Thymus (tissue), 11 donors: Measurements from ENCODE around the gene C2orf76. TPM values are rescaled to one million over a fixed set of nuclear protein-coding genes. Genes with fewer than 3 reads are reported as not detected.

Source experiments
- DNase-seq, 9 donors: peaks; one replicate each; pipeline ENCODE4 v3.0.0-alpha.2; 2013; ENCODE audit warnings: low spot score in 9 of 9, low read depth in 6 of 9, missing footprints in 1 of 9
- H3K27ac ChIP-seq, 2 donors: one replicate each; pipeline ENCODE4 v1.5.1; 2013; ENCODE audit warnings: control low read depth in 1 of 2, low read depth in 1 of 2, low read length in 1 of 2, mild to moderate bottlenecking in 1 of 2, moderate library complexity in 1 of 2
- H3K27me3 ChIP-seq, 2 donors: one replicate each; pipeline ENCODE4 v1.5.1; 2013; ENCODE audit warnings: low read length in 1 of 2; ENCODE audit not compliant: control insufficient read depth in 2 of 2, insufficient read depth in 1 of 2
- H3K36me3 ChIP-seq, 2 donors: one replicate each; pipeline ENCODE4 v1.5.1; 2013; ENCODE audit warnings: low read length in 1 of 2, mild to moderate bottlenecking in 1 of 2, moderate library complexity in 1 of 2; ENCODE audit not compliant: control insufficient read depth in 2 of 2, insufficient read depth in 2 of 2
- H3K4me1 ChIP-seq, 2 donors: one replicate each; pipeline ENCODE4 v1.5.1; 2013; ENCODE audit warnings: low read length in 2 of 2; ENCODE audit not compliant: control insufficient read depth in 2 of 2, insufficient read depth in 2 of 2
- H3K4me3 ChIP-seq, 2 donors: one replicate each; pipeline ENCODE4 v1.5.1; 2013; ENCODE audit warnings: low read length in 2 of 2, control low read depth in 1 of 2, mild to moderate bottlenecking in 1 of 2
- H3K9me3 ChIP-seq, 2 donors: one replicate each; pipeline ENCODE4 v1.5.1; 2013; ENCODE audit warnings: low read length in 1 of 2, mild to moderate bottlenecking in 1 of 2; ENCODE audit not compliant: control insufficient read depth in 2 of 2, insufficient read depth in 1 of 2
- WGBS: extraction: QIAGEN DNeasy Blood & Tissue Kit; methylation state at CpG from one replicate; pipeline ENCODE4 v1.1.7; 2013; 5-methylcytosine and 5-hydroxymethylcytosine counted together
- polyA plus RNA-seq: library from polyadenylated mRNA; stranded (reverse); fragments of 200-250 nt; gene quantifications from one replicate; pipeline ENCODE4 v1.2.3, GENCODE V29; 2013
- total RNA-seq: library from RNA; stranded (reverse); fragments of 120-200 nt; gene quantifications from one replicate; pipeline ENCODE4 v1.2.4, GENCODE V29; 2013
- donor health status: healthy.

C2orf76 gene
- total and polyA plus RNA-seq, 2 donors, result 14.7 to 25.6 TPM

DNA sequence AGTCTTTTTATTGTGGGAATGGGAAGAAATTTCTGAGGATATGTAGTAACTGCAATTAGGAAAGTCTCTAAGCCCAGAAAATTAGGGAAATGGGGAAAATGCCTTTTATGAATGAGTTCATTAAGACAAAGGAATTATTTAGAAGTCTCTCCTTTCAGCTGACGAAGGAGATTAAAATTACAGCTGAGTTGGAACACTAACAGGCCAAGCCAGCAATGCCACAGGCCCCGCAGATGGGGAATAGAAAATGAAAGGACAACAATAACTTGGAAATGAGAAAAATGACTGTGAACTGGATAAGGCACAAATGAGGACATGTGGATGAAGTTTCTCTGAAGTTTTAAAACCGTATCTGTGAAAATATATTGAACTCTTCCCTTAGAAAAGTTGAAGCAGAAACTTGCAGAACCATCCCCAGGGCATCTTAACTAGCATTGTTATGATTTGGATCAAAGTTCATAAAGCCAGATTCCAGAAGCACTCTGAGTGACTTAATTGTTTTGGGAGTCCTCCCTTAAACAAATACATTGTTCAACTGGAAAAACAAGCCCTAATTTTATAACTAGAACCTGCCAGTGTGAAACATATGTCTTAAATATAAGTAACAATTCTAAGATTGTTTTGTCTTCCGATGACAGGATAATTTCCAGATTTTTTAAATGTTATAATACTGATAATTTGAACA, 51.3 kb downstream of the C2orf76 start:
- Histone ChIP-seq H3K4me1 (no peaks in the 10 kb centered on the region), H3K27ac (no peak overlapping the region), H3K4me3 (no peak overlapping the region), H3K36me3 (no peaks in the 10 kb centered on the region), H3K9me3 (no peaks in the 10 kb centered on the region), H3K27me3 (no peaks in the 10 kb centered on the region)
- 97% methylated on average over 4 of the region's 4 CpGs for WGBS
- no peak for DNase-seq

- H3K27me3 ChIP-seq, result no peaks in the 10 kb centered on the region
- no peak overlapping the region for H3K27ac ChIP-seq
- H3K4me1 ChIP-seq, result no peaks in the 10 kb centered on the region
- WGBS, result 93% methylated on average over 9 of the region's 9 CpGs
- DNase-seq, result no peak
- no peaks in the 10 kb centered on the region for H3K9me3 ChIP-seq
- H3K36me3 ChIP-seq, result no peaks in the 10 kb centered on the region
- no peak overlapping the region for H3K4me3 ChIP-seq
Measured at GRCh38 chr2:119311831-119312230, 54.8 kb downstream of the C2orf76 start.

GRCh38 chr2:119311371-119311770, 55.3 kb downstream of the C2orf76 start:
- H3K9me3 ChIP-seq, result no peaks in the 10 kb centered on the region
- 98% methylated on average over 5 of the region's 5 CpGs for WGBS

DNA sequence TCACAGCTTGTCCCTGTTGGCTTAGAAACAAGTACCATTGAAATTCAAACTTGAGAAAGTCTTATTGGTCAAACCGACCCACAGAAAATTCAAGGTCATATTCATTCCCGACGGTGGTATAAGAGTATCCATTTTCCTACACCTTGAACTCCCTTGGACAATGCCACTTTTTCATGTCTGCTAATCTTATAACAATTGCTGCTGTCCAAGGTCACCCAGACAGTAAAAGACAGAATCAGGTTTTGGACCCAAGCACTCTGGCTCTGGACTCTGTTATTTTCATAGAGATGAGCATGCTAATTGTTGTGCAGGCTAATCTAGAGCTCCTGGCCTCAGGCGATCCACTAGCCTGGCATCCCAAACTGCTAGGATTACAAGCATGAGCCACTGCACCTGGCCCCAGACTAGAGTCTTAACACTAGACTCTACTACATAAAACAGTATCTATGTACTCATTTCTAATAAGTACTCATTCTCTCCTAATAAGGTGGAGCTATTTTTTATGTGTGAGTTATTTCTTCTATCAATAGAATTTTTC, 57.8 kb downstream of the C2orf76 start:
- 99% methylated on average over 4 of the region's 4 CpGs for WGBS
- DNase-seq, result no peak
- no peaks in the 10 kb centered on the region for H3K9me3 ChIP-seq
- no peak overlapping the region for H3K27ac ChIP-seq
- no peak overlapping the region for H3K4me3 ChIP-seq
- H3K27me3 ChIP-seq, result no peaks in the 10 kb centered on the region
- no peaks in the 10 kb centered on the region for H3K4me1 ChIP-seq
- H3K36me3 ChIP-seq, result no peaks in the 10 kb centered on the region

More at GRCh38 chr2:119311371-119311770, 55.3 kb downstream of the C2orf76 start:
- DNase-seq, result no peak
- H3K27ac ChIP-seq, result no peak overlapping the region
- no peaks in the 10 kb centered on the region for H3K36me3 ChIP-seq
- H3K4me3 ChIP-seq, result no peak overlapping the region
- H3K4me1 ChIP-seq, result no peaks in the 10 kb centered on the region
- H3K27me3 ChIP-seq, result no peaks in the 10 kb centered on the region

DNA sequence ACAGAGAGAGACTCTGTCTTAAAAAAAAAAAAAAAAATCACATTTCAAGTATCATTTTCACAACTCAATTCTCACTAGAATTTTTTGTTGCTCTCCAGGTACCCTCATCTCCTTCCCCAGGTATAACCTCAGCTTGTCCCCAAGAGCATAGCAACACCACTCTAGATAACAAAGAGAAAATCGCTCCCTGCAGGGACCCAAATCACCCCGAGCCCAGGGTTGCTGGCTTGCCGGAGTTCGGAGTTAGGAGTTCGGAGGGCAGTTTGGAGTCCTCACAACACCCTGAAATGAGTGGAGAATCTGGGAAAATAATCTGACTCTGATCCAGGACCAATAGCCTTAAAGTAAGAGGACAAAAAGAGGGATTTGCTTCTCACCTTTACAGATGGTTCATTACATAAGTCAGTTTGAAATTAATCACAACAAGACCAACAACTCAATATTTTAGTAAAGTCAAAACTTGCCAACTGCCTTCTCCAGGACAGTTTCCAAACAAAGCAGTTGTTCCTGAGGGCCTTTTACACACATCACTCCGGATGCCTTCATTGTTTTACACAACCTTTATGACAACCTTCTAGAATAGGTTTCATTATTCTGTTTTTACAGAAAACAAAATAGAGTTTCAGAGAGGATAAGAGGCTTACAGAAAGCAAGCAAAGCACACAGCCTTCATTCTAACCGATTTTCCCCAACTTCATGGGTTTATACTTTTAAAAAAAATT, 59.1 kb downstream of the C2orf76 start:
- no peak overlapping the region for H3K27ac ChIP-seq
- no peaks in the 10 kb centered on the region for H3K36me3 ChIP-seq
- H3K4me3 ChIP-seq, result no peak overlapping the region
- WGBS, result 97% methylated on average over 7 of the region's 7 CpGs
- no peak for DNase-seq
- no peaks in the 10 kb centered on the region for H3K27me3 ChIP-seq
- H3K4me1 ChIP-seq, result no peaks in the 10 kb centered on the region
- no peaks in the 10 kb centered on the region for H3K9me3 ChIP-seq

- 95% methylated on average over 10 of the region's 10 CpGs for WGBS
- Histone ChIP-seq H3K9me3 (no peaks in the 10 kb centered on the region), H3K27me3 (no peaks in the 10 kb centered on the region), H3K36me3 (no peaks in the 10 kb centered on the region), H3K4me1 (no peaks in the 10 kb centered on the region), H3K27ac (no peak overlapping the region), H3K4me3 (no peak overlapping the region)
- DNase-seq, result no peak
Measured at GRCh38 chr2:119306196-119306590, 60.4 kb downstream of the C2orf76 start.

GRCh38 chr2:119305497-119306195, 61.0 kb downstream of the C2orf76 start:
- no peaks in the 10 kb centered on the region for H3K4me1 ChIP-seq
- 87% methylated on average over 12 of the region's 12 CpGs for WGBS
- no peak for DNase-seq
- H3K4me3 ChIP-seq, result no peak overlapping the region
- peak overlapping the region in 1 of 2 donors; percentile 31 for H3K27ac ChIP-seq
- no peaks in the 10 kb centered on the region for H3K27me3 ChIP-seq
- no peaks in the 10 kb centered on the region for H3K9me3 ChIP-seq
- H3K36me3 ChIP-seq, result no peaks in the 10 kb centered on the region

GRCh38 chr2:119304847-119305246, 61.8 kb downstream of the C2orf76 start:
- Histone ChIP-seq H3K9me3 (no peaks in the 10 kb centered on the region), H3K36me3 (no peaks in the 10 kb centered on the region)
- WGBS, result 98% methylated on average over 2 of the region's 2 CpGs

GRCh38 chr2:119301413-119301812, 65.2 kb downstream of the C2orf76 start:
- H3K4me1 ChIP-seq, result no peaks in the 10 kb centered on the region
- no peaks in the 10 kb centered on the region for H3K27me3 ChIP-seq
- no peak overlapping the region for H3K4me3 ChIP-seq
- no peak for DNase-seq
- WGBS, result 97% methylated on average over 6 of the region's 6 CpGs
- H3K9me3 ChIP-seq, result no peaks in the 10 kb centered on the region
- no peaks in the 10 kb centered on the region for H3K36me3 ChIP-seq
- H3K27ac ChIP-seq, result no peak overlapping the region

More at GRCh38 chr2:119304847-119305246, 61.8 kb downstream of the C2orf76 start:
- no peak for DNase-seq
- Histone ChIP-seq H3K4me1 (no peaks in the 10 kb centered on the region), H3K27me3 (no peaks in the 10 kb centered on the region), H3K4me3 (no peak overlapping the region), H3K27ac (no peak overlapping the region)
